Stimulated activated CD4-positive, alpha-beta T cell treated with anti-CD3 and anti-CD28 coated beads, Interleukin-4, amount 100 ng/mL, for 1 hour (primary cell): ENCODE results near the gene SLC44A5.
"Not testable (repeated sequence)": the region's sequence is repeated elsewhere in the genome, so short reads cannot be mapped to it uniquely, and the experiment has no call there.

Experiments
- DNase-seq: peaks from one replicate; pipeline ENCODE4 v3.0.0-alpha.2; 2020

Gene SLC44A5

DNA sequence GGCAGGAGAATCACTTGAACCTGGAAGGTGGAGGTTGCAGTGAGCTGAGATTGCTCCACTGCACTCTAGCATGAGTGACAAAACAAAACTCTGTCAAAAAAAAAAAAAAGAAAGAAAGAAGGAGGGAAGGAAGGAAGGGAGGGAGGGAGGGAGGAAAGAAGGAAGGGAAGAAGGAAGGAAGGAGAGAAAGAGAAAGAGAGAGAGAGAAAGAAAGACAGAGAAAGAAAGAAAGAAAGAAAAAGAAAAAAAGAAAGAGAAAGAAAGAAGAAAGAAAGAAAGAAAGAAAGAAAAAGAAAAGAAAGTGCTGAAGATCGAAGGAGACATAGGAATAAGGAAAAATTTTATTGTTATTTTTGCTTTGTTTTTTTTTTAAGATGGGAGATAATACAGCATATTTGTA, 166.7 kb downstream of the SLC44A5 start:
- DNase-seq, result no peak

DNA sequence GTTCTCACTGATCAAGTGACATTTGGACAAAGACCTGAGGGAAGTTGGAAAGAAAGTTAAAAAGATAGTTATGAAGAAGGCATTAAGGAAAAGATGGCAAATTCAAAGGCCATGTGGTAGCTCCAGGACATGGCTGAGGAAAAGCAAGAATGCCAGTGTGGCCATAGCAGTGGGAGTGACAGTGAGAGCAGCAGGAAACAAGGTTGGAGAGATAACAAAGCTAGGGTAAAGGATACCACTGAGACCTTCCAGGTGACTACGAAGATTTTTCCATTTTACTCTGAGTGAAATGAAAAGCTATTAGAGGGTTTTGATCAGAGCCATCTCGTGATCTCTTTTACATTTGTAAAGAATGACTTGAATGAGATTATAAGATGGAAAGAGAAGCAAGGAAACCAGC, 170.6 kb downstream of the SLC44A5 start:
- no peak for DNase-seq

GRCh38 chr1:75438355-75438754, 172.6 kb downstream of the SLC44A5 start:
- no peak for DNase-seq

DNA sequence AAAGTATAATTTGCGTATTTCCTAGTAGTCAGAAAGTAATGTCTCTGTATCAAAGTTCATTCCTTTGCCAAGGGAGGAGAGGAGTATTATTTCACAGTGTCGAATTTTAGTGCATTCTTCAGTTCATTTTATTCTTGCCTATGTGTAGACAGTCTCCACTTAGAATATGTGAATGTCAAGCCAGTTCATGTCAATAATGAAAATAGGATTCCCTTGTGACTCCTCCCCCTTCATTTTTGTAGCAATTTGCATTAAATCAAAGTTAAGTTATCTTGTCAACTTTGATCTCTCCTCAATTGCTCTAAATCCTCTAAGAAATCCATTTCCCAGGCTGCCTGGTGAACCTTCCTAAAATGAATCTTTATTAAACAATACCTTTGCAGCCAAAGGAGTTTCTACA, 179.1 kb downstream of the SLC44A5 start:
- DNase-seq, result no peak

DNA sequence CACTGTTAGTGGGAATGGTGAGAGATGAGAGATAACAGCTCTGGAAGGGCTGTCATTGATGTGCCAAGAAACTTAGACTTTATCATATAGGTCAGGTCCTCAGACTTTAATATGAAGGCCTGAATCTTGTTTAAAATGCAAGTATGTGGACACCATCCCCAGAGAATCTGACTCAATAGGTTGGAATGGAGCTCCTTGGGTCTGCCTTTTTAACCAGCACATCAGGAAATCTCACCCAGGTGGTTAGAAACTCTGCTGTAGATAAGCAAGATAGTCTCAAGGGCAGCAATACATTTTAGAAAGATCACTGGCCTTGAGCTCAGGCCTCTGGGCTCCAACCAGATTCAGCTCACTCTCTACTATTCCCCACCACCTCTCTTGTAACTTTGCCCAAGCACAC, 180.4 kb downstream of the SLC44A5 start:
- DNase-seq, result no peak

GRCh38 chr1:75426688-75427087, 184.2 kb downstream of the SLC44A5 start:
- DNase-seq, result no peak

DNA sequence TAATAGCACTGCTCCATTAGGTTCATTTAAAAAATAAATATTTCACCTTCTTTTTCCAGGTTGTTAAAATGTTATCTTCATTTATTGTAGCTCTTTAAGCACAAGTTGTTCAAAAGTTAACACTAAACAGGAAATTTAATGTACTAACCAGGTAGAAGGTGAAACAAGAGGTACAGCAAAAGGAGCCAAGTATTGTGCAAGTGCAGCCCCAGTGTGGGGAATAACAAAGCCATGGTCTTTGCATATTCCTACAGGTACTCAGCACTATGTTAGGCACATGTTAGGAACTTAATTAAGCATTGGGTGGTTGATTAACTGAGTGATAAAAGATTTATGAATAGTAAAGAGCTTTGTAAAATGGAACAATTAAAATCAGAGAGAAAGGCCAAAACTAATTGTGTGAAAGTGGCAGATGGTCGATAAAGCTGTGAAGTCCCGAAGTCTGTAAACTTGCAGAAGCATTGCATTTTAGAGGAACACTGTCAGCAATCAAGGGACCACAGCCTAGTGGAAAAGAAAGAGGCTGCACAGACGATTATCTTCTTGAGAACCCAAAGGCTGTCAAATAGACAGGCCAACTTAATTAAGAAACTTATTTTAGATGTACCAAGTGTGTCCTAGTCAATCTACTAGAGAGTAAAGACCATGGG, 185.8 kb downstream of the SLC44A5 start:
- DNase-seq, result no peak

DNA sequence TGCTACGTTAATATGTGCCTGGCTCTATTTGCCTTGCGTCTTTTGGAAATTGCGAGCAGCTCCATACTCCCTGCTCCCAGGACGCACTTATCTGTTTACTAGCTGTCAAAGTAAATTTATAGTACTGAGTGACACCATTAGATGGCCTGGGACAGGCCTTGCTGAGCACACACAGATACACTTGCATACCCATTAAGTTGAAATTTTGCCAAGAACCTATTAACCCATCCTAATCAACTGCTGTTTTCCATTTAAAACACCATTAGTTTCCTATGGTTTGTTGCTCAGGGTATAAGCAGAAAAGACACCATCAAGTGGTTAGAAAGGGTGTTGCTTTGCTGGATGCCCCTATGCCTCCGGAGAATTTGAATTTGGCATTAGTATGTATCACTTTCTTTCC, 187.3 kb downstream of the SLC44A5 start:
- no peak for DNase-seq

DNA sequence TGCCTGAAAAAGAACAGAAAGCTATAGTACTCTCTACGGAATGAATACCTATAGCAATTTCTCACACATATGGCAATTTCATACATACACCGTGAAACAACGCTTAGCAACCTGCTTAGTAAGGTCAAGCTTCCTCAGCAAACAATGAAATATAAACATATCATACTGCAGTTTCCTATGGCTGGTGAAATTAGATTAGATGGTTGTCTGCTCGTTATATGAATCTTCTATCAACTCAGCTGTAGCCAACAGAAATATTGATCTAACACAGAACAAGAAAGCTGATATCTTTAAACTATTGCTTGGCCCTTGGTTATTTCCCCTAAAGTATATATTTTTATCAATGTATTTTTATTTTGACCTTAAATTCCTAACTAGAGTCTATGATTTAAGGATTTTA, 187.8 kb downstream of the SLC44A5 start:
- DNase-seq, result no peak

GRCh38 chr1:75421371-75421770, 189.5 kb downstream of the SLC44A5 start:
- DNase-seq, result no peak

DNA sequence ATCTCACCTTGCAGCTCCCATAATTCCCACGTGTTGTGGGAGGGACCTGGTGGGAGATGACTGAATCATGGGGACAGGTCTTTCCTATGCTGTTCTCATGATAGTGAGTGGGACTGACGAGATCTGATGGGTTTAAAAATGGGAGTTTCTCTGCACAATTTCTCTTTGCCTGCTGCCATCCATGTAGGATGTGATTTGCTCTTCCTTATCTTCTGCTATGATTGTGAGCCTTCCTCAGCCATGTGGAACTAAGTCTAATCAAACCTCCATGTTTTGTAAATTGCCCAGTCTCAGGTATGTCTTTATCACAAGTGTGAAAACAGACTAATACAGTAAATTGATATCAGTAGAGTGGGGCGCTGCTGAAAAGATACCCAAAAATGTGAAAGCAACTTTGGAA, 195.7 kb downstream of the SLC44A5 start:
- DNase-seq, result no peak

GRCh38 chr1:75412616-75413015, 198.3 kb downstream of the SLC44A5 start:
- no peak for DNase-seq

- not testable (repeated sequence) for DNase-seq
Observed at GRCh38 chr1:75404681-75405080, 206.2 kb downstream of the SLC44A5 start.

- not testable (repeated sequence) for DNase-seq
Observed at GRCh38 chr1:75403147-75403646, 207.7 kb downstream of the SLC44A5 start.

DNA sequence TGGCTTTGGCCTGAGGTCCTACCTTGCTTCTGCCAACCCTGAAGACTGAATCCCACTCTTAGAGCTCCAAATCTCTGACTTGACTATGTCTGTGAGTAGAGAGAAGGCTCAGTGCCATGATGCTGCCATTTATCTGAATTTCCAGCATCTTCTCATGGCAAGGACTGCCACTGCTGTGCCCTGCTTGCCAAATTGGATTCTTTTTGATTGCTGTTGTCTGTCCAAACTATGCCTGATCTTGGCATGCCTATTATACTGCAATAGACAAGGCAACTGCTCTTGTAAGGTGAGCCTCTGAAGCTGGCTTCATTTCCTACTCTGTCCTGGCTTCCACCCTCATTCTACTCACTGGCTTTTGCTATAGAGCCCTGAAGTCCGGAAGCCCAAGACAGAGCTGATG, 210.2 kb downstream of the SLC44A5 start:
- no peak for DNase-seq

DNA sequence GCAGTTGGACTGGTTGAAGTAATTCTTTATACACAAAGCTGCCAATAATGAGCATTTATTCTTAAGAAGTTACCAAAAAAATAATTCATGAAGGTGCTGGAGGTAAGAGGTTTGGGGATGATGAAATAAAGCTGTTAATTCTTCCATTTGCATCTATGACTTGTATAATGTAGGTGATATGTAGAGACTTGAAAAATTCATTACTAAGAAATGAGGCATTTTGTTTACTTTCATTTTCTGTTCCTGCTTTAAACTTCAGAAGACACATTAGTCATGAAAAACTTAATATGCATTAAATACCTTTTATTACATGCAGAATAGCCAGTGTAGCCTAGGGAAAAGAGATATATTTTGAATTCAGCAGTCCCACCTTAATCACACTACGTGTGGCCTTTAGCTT, 214.2 kb downstream of the SLC44A5 start:
- no peak for DNase-seq

- DNase-seq, result no peak
Observed at GRCh38 chr1:75396260-75396659, 214.7 kb downstream of the SLC44A5 start.

DNA sequence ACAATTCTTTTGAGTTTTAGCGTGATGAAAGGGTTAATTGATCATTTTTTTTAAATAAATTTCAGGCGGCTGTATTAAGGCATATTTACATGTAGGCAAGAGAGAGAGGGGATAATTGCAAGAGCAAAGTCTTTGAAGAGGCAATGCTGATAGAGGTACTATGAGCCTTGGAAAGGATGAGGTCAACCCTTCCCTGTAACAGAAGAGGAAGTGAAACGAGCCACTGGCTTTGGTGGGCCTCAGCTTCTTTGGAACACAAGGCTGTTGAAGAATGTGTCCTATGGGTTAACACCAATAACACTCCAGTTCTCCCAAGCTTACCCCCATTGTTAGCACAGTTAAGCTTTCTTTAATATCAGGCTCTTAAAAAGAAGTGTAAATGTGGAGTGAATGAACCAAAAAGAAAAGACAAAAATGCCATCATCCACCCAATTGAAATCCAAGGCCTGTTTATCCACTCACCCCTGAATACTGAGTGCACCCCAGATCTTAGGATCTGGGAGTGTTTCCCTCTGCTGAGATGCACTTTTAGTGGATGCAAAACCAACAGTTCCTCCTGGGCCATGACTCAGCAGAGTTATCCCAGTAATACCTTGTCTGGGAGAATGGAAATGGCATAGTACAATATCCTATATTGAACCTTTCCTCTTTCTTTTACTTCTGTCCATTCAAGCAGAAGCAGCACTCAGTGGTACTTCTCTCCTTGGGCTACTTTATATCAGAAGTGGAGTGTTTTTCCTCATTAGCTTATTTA, 216.4 kb downstream of the SLC44A5 start:
- no peak for DNase-seq

DNA sequence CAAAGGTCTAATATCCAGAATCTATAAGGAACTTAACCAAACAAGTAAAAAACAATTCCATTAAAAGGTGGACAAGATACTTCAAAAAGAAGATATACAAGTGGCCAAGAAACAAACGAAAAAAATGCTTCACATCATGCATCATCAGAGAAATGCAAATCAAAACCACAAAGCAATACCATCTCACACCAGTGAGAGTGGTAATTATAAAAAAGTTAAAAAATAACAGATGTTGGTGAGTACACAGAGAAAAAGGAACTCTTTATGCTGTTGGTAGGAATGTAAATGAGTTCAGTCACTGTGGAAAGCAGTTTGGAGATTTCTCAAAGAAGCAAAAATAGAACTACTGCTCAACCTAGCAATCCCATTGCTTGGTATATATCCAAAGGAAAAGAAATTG, 218.6 kb downstream of the SLC44A5 start:
- DNase-seq, result no peak

- not testable (repeated sequence) for DNase-seq
Observed at GRCh38 chr1:75375476-75376447, 235.2 kb downstream of the SLC44A5 start.

- DNase-seq, result no peak
Observed at GRCh38 chr1:75373542-75374159, 237.3 kb downstream of the SLC44A5 start.

DNA sequence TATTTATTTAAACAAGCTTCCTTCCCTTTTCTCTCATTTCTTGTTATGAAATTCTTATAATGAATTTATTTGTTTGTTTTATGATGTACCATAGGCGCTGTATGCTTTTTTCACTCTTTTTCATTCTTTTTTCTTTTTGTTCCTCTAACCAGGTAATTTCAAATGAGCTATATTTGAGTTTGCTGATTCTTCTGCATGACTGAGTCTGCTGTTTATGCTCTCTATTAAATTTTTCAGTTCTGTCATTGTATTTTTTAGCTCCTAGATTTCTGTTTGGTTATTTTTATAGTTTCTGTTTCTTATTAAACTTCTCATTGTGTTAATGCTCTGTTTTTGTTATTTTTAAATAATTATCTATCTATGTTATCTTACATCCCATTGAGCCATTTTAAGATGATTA, 244.3 kb downstream of the SLC44A5 start:
- DNase-seq, result no peak

DNA sequence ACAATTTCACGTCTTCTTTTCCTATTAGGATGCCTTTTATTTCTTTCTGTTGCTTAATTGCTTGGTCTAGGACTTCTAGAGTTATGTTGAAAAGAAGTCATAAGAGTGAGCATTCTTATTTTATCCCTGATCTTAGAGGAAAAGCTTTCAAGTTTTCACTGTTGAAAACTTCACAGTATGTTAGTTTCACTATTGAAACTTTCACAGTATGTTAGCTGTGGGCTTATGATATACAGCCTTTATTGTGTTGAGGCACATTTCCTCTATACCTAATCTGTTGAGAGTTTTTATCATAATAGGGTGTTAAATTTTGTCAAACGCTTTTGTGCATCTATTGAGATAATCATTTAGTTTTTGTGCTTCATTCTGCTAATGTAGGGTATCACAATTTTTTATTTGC, 249.7 kb downstream of the SLC44A5 start:
- no peak for DNase-seq
